ENCODE results near the gene PRPSAP2. TPM values are rescaled to one million over a fixed set of nuclear protein-coding genes. Genes with fewer than 3 reads are reported as not detected.
"Not testable (repeated sequence)": the region's sequence is repeated elsewhere in the genome, so short reads cannot be mapped to it uniquely, and the experiment has no call there.

The PRPSAP2 gene
- total and polyA plus RNA-seq, 5 experiments from 2014 or later = 36.9 to 53.1 (median 47.6) TPM

GRCh38 chr17:18896947-18897346 lies 39.0 kb downstream of the PRPSAP2 start:
- Mint-ChIP-seq H3K4me1 (peaks cover 27 to 55% (median 41%) of the 10 kb centered on the region in 4 donors), H3K36me3 (peaks cover 19 to 66% (median 41%) of the 10 kb centered on the region in 3 donors), H3K27ac (peak overlapping the region in 1 of 10 donors; percentile 24), H3K27me3 (no peaks in the 10 kb centered on the region), H3K4me3 (no peak overlapping the region), H3K9me3 (peaks cover 0 to 2% (median 0%) of the 10 kb centered on the region in 9 donors)
- ATAC-seq = no peak
- POLR2A ChIA-PET = interaction anchor here (1.9 kb wide), 1 partner anchor 39 kb away, joined by 5 read pairs; the partner anchor contains the start of gene PRPSAP2
- no peak for DNase-seq

GRCh38 chr17:18904482-18904881 lies 46.6 kb downstream of the PRPSAP2 start:
- no peaks in the 10 kb centered on the region for H3K9me3 Mint-ChIP-seq
- H3K4me1 Mint-ChIP-seq = peaks cover 26 to 54% (median 39%) of the 10 kb centered on the region in 4 donors
- DNase-seq (no peak), ATAC-seq (no peak)
- POLR2A ChIA-PET = interaction anchor here (1.2 kb wide), 1 partner anchor 20 kb away, joined by 3 read pairs; no protein-coding TSS in a partner anchor
- H3K27ac Mint-ChIP-seq = no peak overlapping the region
- H3K4me3 Mint-ChIP-seq = no peak overlapping the region
- H3K27me3 Mint-ChIP-seq = no peaks in the 10 kb centered on the region
- H3K36me3 Mint-ChIP-seq = peaks cover 4 to 60% (median 29%) of the 10 kb centered on the region in 3 donors

GRCh38 chr17:18905226-18905625 lies 47.3 kb downstream of the PRPSAP2 start:
- Mint-ChIP-seq H3K27ac (no peak overlapping the region), H3K4me1 (peaks cover 25 to 51% (median 35%) of the 10 kb centered on the region in 4 donors), H3K4me3 (no peak overlapping the region), H3K9me3 (no peaks in the 10 kb centered on the region), H3K27me3 (no peaks in the 10 kb centered on the region), H3K36me3 (peaks cover 4 to 65% (median 34%) of the 10 kb centered on the region in 3 donors)
- no peak for ATAC-seq
- POLR2A ChIA-PET = no interaction called here
- DNase-seq = no peak

GRCh38 chr17:18910326-18910725 lies 52.4 kb downstream of the PRPSAP2 start:
- POLR2A ChIA-PET = no interaction called here
- Mint-ChIP-seq H3K36me3 (peaks cover 10 to 95% (median 43%) of the 10 kb centered on the region in 3 donors), H3K27me3 (no peaks in the 10 kb centered on the region), H3K27ac (no peak overlapping the region), H3K9me3 (no peaks in the 10 kb centered on the region), H3K4me1 (peaks cover 4 to 12% (median 7%) of the 10 kb centered on the region in 4 donors), H3K4me3 (no peak overlapping the region)
- DNase-seq (no peak), ATAC-seq (no peak)

GRCh38 chr17:18910881-18911280 lies 53.0 kb downstream of the PRPSAP2 start:
- Mint-ChIP-seq H3K4me1 (peaks cover 4 to 14% (median 8%) of the 10 kb centered on the region in 4 donors), H3K36me3 (peaks cover 13 to 95% (median 45%) of the 10 kb centered on the region in 3 donors), H3K27ac (peak overlapping the region in 1 of 10 donors; percentile 11), H3K27me3 (no peaks in the 10 kb centered on the region), H3K9me3 (no peaks in the 10 kb centered on the region), H3K4me3 (no peak overlapping the region)
- DNase-seq (no peak), ATAC-seq (no peak)
- POLR2A ChIA-PET = no interaction called here

- Mint-ChIP-seq H3K36me3 (peaks cover 13 to 70% (median 41%) of the 10 kb centered on the region in 3 donors), H3K27me3 (no peaks in the 10 kb centered on the region), H3K4me3 (peak overlapping the region in 1 of 10 donors; percentile 26), H3K4me1 (peaks cover 26 to 56% (median 46%) of the 10 kb centered on the region in 4 donors), H3K9me3 (no peaks in the 10 kb centered on the region), H3K27ac (peak overlapping the region in 3 of 10 donors; percentile 5 to 9 (median 7))
- POLR2A ChIA-PET = no interaction called here
- ATAC-seq (no peak), DNase-seq (no peak)
Measured at GRCh38 chr17:18916816-18917500, 59.0 kb downstream of the PRPSAP2 start.

- Mint-ChIP-seq H3K27ac (peak overlapping the region in 1 of 10 donors; percentile 7), H3K4me1 (peaks cover 28 to 57% (median 50%) of the 10 kb centered on the region in 4 donors), H3K9me3 (no peaks in the 10 kb centered on the region), H3K36me3 (peaks cover 11 to 64% (median 36%) of the 10 kb centered on the region in 3 donors), H3K4me3 (no peak overlapping the region), H3K27me3 (no peaks in the 10 kb centered on the region)
- ATAC-seq (no peak), DNase-seq (no peak)
- POLR2A ChIA-PET = no interaction called here
Measured at GRCh38 chr17:18917506-18918032, 59.6 kb downstream of the PRPSAP2 start.

GRCh38 chr17:18919963-18920362 lies 62.0 kb downstream of the PRPSAP2 start:
- Mint-ChIP-seq H3K27ac (peak overlapping the region in 9 of 10 donors; percentile 6 to 86 (median 62)), H3K9me3 (no peaks in the 10 kb centered on the region), H3K4me1 (peaks cover 27 to 63% (median 60%) of the 10 kb centered on the region in 4 donors), H3K27me3 (no peaks in the 10 kb centered on the region), H3K36me3 (peaks cover 9 to 46% (median 22%) of the 10 kb centered on the region in 3 donors), H3K4me3 (peak overlapping the region in 5 of 10 donors; percentile 23 to 75 (median 51))
- no peak for DNase-seq
- no peak for ATAC-seq
- POLR2A ChIA-PET = no interaction called here

- POLR2A ChIA-PET = interaction anchor here (0.9 kb wide), 1 partner anchor 35 kb away, joined by 4 read pairs; no protein-coding TSS in a partner anchor
- Mint-ChIP-seq H3K27me3 (no peaks in the 10 kb centered on the region), H3K9me3 (no peaks in the 10 kb centered on the region), H3K36me3 (peaks cover 5 to 42% (median 15%) of the 10 kb centered on the region in 3 donors), H3K4me3 (peak overlapping the region; percentile 0 to 69 (median 40)), H3K27ac (peak overlapping the region; percentile 15 to 85 (median 58)), H3K4me1 (peaks cover 29 to 73% (median 67%) of the 10 kb centered on the region in 4 donors)
- DNase-seq = peak in 4 of 10 donors; percentile 16 to 36 (median 26)
- peak; percentile 37 to 51 for ATAC-seq
Measured at GRCh38 chr17:18920911-18921441, 63.0 kb downstream of the PRPSAP2 start.

GRCh38 chr17:18921485-18921884 lies 63.6 kb downstream of the PRPSAP2 start:
- H3K4me3 Mint-ChIP-seq = peak overlapping the region in 8 of 10 donors; percentile 0 to 69 (median 44)
- H3K9me3 Mint-ChIP-seq = no peaks in the 10 kb centered on the region
- H3K27ac Mint-ChIP-seq = peak overlapping the region in 8 of 10 donors; percentile 5 to 85 (median 58)
- POLR2A ChIA-PET = interaction anchor here (0.9 kb wide), 1 partner anchor 34 kb away, joined by 4 read pairs; no protein-coding TSS in a partner anchor
- H3K27me3 Mint-ChIP-seq = no peaks in the 10 kb centered on the region
- H3K4me1 Mint-ChIP-seq = peaks cover 29 to 76% (median 70%) of the 10 kb centered on the region in 4 donors
- ATAC-seq = no peak
- DNase-seq = no peak
- H3K36me3 Mint-ChIP-seq = peaks cover 5 to 37% (median 13%) of the 10 kb centered on the region in 3 donors

GRCh38 chr17:18921912-18922451 lies 64.1 kb downstream of the PRPSAP2 start:
- peak overlapping the region in 7 of 10 donors; percentile 1 to 69 (median 48) for H3K4me3 Mint-ChIP-seq
- POLR2A ChIA-PET = interaction anchor here (0.6 kb wide), 2 partner anchors 17 to 20 kb away, joined by 4 to 10 read pairs; no protein-coding TSS in a partner anchor
- no peaks in the 10 kb centered on the region for H3K27me3 Mint-ChIP-seq
- H3K27ac Mint-ChIP-seq = peak overlapping the region in 7 of 10 donors; percentile 0 to 84 (median 34)
- DNase-seq (no peak), ATAC-seq (no peak)
- H3K4me1 Mint-ChIP-seq = peaks cover 28 to 77% (median 72%) of the 10 kb centered on the region in 4 donors
- no peaks in the 10 kb centered on the region for H3K9me3 Mint-ChIP-seq
- H3K36me3 Mint-ChIP-seq = peaks cover 3 to 32% (median 11%) of the 10 kb centered on the region in 3 donors

- not testable (repeated sequence) for H3K27me3 Mint-ChIP-seq, DNase-seq, ATAC-seq, H3K9me3 Mint-ChIP-seq, H3K4me3 Mint-ChIP-seq
- POLR2A ChIA-PET = interaction anchor here (0.6 kb wide), 2 partner anchors 16 to 20 kb away, joined by 4 to 10 read pairs; no protein-coding TSS in a partner anchor
- peaks cover 0 to 31% (median 11%) of the 10 kb centered on the region in 3 donors for H3K36me3 Mint-ChIP-seq
- peak overlapping the region in 3 of 10 donors; percentile 42 to 84 (median 49) for H3K27ac Mint-ChIP-seq
- H3K4me1 Mint-ChIP-seq = peaks cover 26 to 79% (median 72%) of the 10 kb centered on the region in 4 donors
Measured at GRCh38 chr17:18922596-18922995, 64.7 kb downstream of the PRPSAP2 start.
